ENCODE measurements around the gene ICOS. TPM values are rescaled to one million over a fixed set of nuclear protein-coding genes. Genes with fewer than 3 reads are reported as not detected.

Gene ICOS
- total RNA-seq, 1 experiment from 2014 or later = not detected

GRCh38 chr2:203889944-203890343, 46.6 kb upstream of the ICOS start:
- POLR2A ChIA-PET = no interaction called here
- no TSS peak for BruUV-seq (replicated peaks)

GRCh38 chr2:203890733-203891132, 45.8 kb upstream of the ICOS start:
- Mint-ChIP-seq H3K27ac (ENCODE audit: unreplicated experiment) (no peak overlapping the region), H3K36me3 (ENCODE audit: insufficient read depth, unreplicated experiment) (no peaks in the 10 kb centered on the region), H3K4me3 (ENCODE audit: unreplicated experiment) (no peak overlapping the region), H3K4me1 (ENCODE audit: low read depth, unreplicated experiment) (peaks cover 9% of the 10 kb centered on the region), H3K27me3 (ENCODE audit: insufficient read depth, unreplicated experiment) (no peaks in the 10 kb centered on the region), H3K9me3 (ENCODE audit: unreplicated experiment) (peaks cover 13% of the 10 kb centered on the region)
- no TSS peak for BruUV-seq (replicated peaks)
- no peak for DNase-seq
- H3K36me3 ChIP-seq (ENCODE audit: control insufficient read depth, insufficient read depth, low read length) = no peaks in the 10 kb centered on the region
- ChIA-PET CTCF (no interaction called here), POLR2A (no interaction called here)
- TF ChIP-seq CTCF (IDR thresholded peaks at IDR 0.05; ENCODE audit: insufficient read depth in 1 of 2, low read depth in 1 of 2, low read length in 1 of 2, severe bottlenecking in 1 of 2, unreplicated experiment in 1 of 2) = no peak
- intact Hi-C loops (cut with micrococcal nuclease; ENCODE audit: unreplicated experiment) = no loop called here
- H3K4me1 ChIP-seq = peaks cover 11% of the 10 kb centered on the region; the same call in 1 of the 2 replicates
- H3K27me3 ChIP-seq (replicated peaks; ENCODE audit: control insufficient read depth, insufficient read depth, low read length) = no peaks in the 10 kb centered on the region
- peaks cover 4% of the 10 kb centered on the region; the same call in 1 of the 2 replicates for H3K9me3 ChIP-seq
- no peak overlapping the region for H3K4me3 ChIP-seq (ENCODE audit: low read depth, low read length)

More at GRCh38 chr2:203889944-203890343, 46.6 kb upstream of the ICOS start:
- Mint-ChIP-seq H3K4me3 (ENCODE audit: unreplicated experiment) (no peak overlapping the region), H3K36me3 (ENCODE audit: insufficient read depth, unreplicated experiment) (no peaks in the 10 kb centered on the region), H3K9me3 (ENCODE audit: unreplicated experiment) (peaks cover 13% of the 10 kb centered on the region), H3K27ac (ENCODE audit: unreplicated experiment) (no peak overlapping the region), H3K27me3 (ENCODE audit: insufficient read depth, unreplicated experiment) (no peaks in the 10 kb centered on the region), H3K4me1 (ENCODE audit: low read depth, unreplicated experiment) (peaks cover 9% of the 10 kb centered on the region)
- intact Hi-C loops (cut with micrococcal nuclease; ENCODE audit: unreplicated experiment) = no loop called here
- H3K4me3 ChIP-seq (ENCODE audit: low read depth, low read length) = no peak overlapping the region
- H3K27me3 ChIP-seq (replicated peaks; ENCODE audit: control insufficient read depth, insufficient read depth, low read length) = no peaks in the 10 kb centered on the region
- CTCF ChIA-PET = no interaction called here
- no peak for DNase-seq
- H3K4me1 ChIP-seq = peaks cover 11% of the 10 kb centered on the region; the same call in 1 of the 2 replicates
- no peak for TF ChIP-seq CTCF (IDR thresholded peaks at IDR 0.05; ENCODE audit: insufficient read depth in 1 of 2, low read depth in 1 of 2, low read length in 1 of 2, severe bottlenecking in 1 of 2, unreplicated experiment in 1 of 2)
- no peaks in the 10 kb centered on the region for H3K36me3 ChIP-seq (ENCODE audit: control insufficient read depth, insufficient read depth, low read length)
- H3K9me3 ChIP-seq = peaks cover 4% of the 10 kb centered on the region; the same call in 1 of the 2 replicates

GRCh38 chr2:203891474-203891873, 45.1 kb upstream of the ICOS start:
- Mint-ChIP-seq H3K4me1 (ENCODE audit: low read depth, unreplicated experiment) (peaks cover 9% of the 10 kb centered on the region), H3K27ac (ENCODE audit: unreplicated experiment) (no peak overlapping the region), H3K36me3 (ENCODE audit: insufficient read depth, unreplicated experiment) (no peaks in the 10 kb centered on the region), H3K9me3 (ENCODE audit: unreplicated experiment) (peaks cover 13% of the 10 kb centered on the region), H3K4me3 (ENCODE audit: unreplicated experiment) (no peak overlapping the region), H3K27me3 (ENCODE audit: insufficient read depth, unreplicated experiment) (no peaks in the 10 kb centered on the region)
- DNase-seq = no peak
- Histone ChIP-seq H3K9me3 (peaks cover 4% of the 10 kb centered on the region; the same call in 1 of the 2 replicates), H3K4me1 (peaks cover 11% of the 10 kb centered on the region; the same call in 1 of the 2 replicates), H3K4me3 (ENCODE audit: low read depth, low read length) (no peak overlapping the region), H3K27me3 (replicated peaks; ENCODE audit: control insufficient read depth, insufficient read depth, low read length) (no peaks in the 10 kb centered on the region), H3K36me3 (ENCODE audit: control insufficient read depth, insufficient read depth, low read length) (no peaks in the 10 kb centered on the region)
- no peak for TF ChIP-seq CTCF (IDR thresholded peaks at IDR 0.05; ENCODE audit: insufficient read depth in 1 of 2, low read depth in 1 of 2, low read length in 1 of 2, severe bottlenecking in 1 of 2, unreplicated experiment in 1 of 2)
- intact Hi-C loops (cut with micrococcal nuclease; ENCODE audit: unreplicated experiment) = no loop called here
- BruUV-seq (replicated peaks) = no TSS peak
- ChIA-PET POLR2A (no interaction called here), CTCF (no interaction called here)

Data from Caco-2 (cell line).